ENCODE results near the gene LRRC59.
"Not testable (repeated sequence)": the region's sequence is repeated elsewhere in the genome, so short reads cannot be mapped to it uniquely, and the experiment has no call there.

GRCh38 chr17:50398672-50399071 is 1.3 kb upstream of the LRRC59 start:
- TF ChIP-seq CTCF (IDR thresholded peaks at IDR 0.05); EZH2 (IDR thresholded peaks at IDR 0.05; ENCODE audit: borderline replicate concordance, insufficient read depth, low read depth, low read length, poor library complexity, severe bottlenecking): not testable (repeated sequence)

All from B cell (primary cell).